Mesothelial cell of epicardium (in vitro differentiated cells): ENCODE results near the gene DRC7. TPM values are rescaled to one million over a fixed set of nuclear protein-coding genes. Genes with fewer than 3 reads are reported as not detected.

Source experiments
- DNase-seq, 2 experiments: peaks; one replicate each; pipeline ENCODE4 v3.0.0; 2021; ENCODE audit warnings: low spot score in 2 of 2; ENCODE audit not compliant: unreplicated experiment in 2 of 2
- H3K27ac Mint-ChIP-seq: 2 replicates; pipeline ENCODE4 v1.8.0; 2021; ENCODE audit warnings: mixed read lengths
- H3K27me3 Mint-ChIP-seq: 2 replicates; pipeline ENCODE4 v1.8.0; 2021; ENCODE audit warnings: low read depth, mixed read lengths
- H3K36me3 Mint-ChIP-seq: 2 replicates; pipeline ENCODE4 v1.8.0; 2021; ENCODE audit warnings: mixed read lengths
- H3K4me1 Mint-ChIP-seq: 2 replicates; pipeline ENCODE4 v1.8.0; 2021; ENCODE audit warnings: mixed read lengths
- H3K4me3 Mint-ChIP-seq: 2 replicates; pipeline ENCODE4 v1.8.0; 2021; ENCODE audit warnings: mild to moderate bottlenecking, moderate library complexity, mixed read lengths
- H3K9me3 Mint-ChIP-seq: 2 replicates; pipeline ENCODE4 v1.8.0; 2021; ENCODE audit warnings: mixed read lengths
- CTCF ChIP-seq: fragments of 200-600 bp; sonication (generic); IDR thresholded peaks from one replicate; pipeline ENCODE4 v1.5.0; 2021; ENCODE audit warnings: antibody characterized with exemption; ENCODE audit not compliant: unreplicated experiment
- total RNA-seq: library from RNA; stranded (reverse); gene quantifications from 3 replicates; pipeline ENCODE4 v1.2.1, GENCODE V29; 2021

The DRC7 gene
- total RNA-seq, 1 donor from 2014 or later: not detected

- no peak for DNase-seq
- Mint-ChIP-seq H3K9me3 (no peaks in the 10 kb centered on the region), H3K36me3 (no peaks in the 10 kb centered on the region), H3K4me1 (peaks cover 15% of the 10 kb centered on the region), H3K27me3 (no peaks in the 10 kb centered on the region), H3K4me3 (no peak overlapping the region), H3K27ac (no peak overlapping the region)
- TF ChIP-seq CTCF: no peak
Observed at GRCh38 chr16:57683636-57684545, 10.7 kb upstream of the DRC7 start.

- Mint-ChIP-seq H3K4me1 (peaks cover 22% of the 10 kb centered on the region), H3K36me3 (no peaks in the 10 kb centered on the region), H3K9me3 (no peaks in the 10 kb centered on the region), H3K27me3 (no peaks in the 10 kb centered on the region), H3K4me3 (no peak overlapping the region), H3K27ac (no peak overlapping the region)
- no peak for DNase-seq
- no peak for TF ChIP-seq CTCF
Observed at GRCh38 chr16:57684626-57685358, 9.8 kb upstream of the DRC7 start.

- Mint-ChIP-seq H3K4me3 (no peak overlapping the region), H3K27ac (no peak overlapping the region), H3K4me1 (peaks cover 21% of the 10 kb centered on the region), H3K9me3 (no peaks in the 10 kb centered on the region), H3K27me3 (no peaks in the 10 kb centered on the region), H3K36me3 (no peaks in the 10 kb centered on the region)
- no peak for TF ChIP-seq CTCF
- DNase-seq: no peak
Observed at GRCh38 chr16:57685633-57686032, 9.0 kb upstream of the DRC7 start.

GRCh38 chr16:57686577-57686976, 8.0 kb upstream of the DRC7 start:
- H3K27me3 Mint-ChIP-seq: no peaks in the 10 kb centered on the region
- no peak overlapping the region for H3K4me3 Mint-ChIP-seq
- H3K27ac Mint-ChIP-seq: no peak overlapping the region
- peaks cover 14% of the 10 kb centered on the region for H3K4me1 Mint-ChIP-seq
- TF ChIP-seq CTCF: no peak
- no peaks in the 10 kb centered on the region for H3K36me3 Mint-ChIP-seq
- no peaks in the 10 kb centered on the region for H3K9me3 Mint-ChIP-seq
- DNase-seq: no peak

GRCh38 chr16:57687363-57687929, 7.2 kb upstream of the DRC7 start:
- Mint-ChIP-seq H3K27me3 (no peaks in the 10 kb centered on the region), H3K4me1 (peaks cover 9% of the 10 kb centered on the region), H3K36me3 (no peaks in the 10 kb centered on the region), H3K4me3 (no peak overlapping the region), H3K27ac (no peak overlapping the region), H3K9me3 (no peaks in the 10 kb centered on the region)
- DNase-seq: no peak
- no peak for TF ChIP-seq CTCF
